ENCODE results near the gene MACROD2.

MACROD2 gene

DNA sequence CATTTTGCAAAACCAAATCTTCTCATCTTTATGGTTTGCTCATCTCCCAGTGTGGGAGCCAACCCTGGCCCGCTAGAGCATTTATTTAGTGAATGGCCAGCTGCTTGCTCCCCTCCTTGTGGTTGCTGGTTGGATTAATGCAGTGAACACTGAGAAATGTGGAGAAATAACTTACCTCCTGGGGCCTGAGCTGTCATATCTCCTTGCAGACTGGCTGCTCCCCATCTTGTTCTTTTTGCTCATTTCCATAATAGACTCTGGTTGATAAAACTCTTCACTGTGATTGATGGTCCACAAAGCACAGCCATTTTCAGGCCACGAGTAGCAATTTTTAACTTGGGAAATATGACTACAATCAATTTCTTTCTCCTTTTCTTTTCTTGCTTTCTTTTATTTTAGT, 1420.6 kb downstream of the MACROD2 start:
- TF ChIP-seq, protein P1, sequence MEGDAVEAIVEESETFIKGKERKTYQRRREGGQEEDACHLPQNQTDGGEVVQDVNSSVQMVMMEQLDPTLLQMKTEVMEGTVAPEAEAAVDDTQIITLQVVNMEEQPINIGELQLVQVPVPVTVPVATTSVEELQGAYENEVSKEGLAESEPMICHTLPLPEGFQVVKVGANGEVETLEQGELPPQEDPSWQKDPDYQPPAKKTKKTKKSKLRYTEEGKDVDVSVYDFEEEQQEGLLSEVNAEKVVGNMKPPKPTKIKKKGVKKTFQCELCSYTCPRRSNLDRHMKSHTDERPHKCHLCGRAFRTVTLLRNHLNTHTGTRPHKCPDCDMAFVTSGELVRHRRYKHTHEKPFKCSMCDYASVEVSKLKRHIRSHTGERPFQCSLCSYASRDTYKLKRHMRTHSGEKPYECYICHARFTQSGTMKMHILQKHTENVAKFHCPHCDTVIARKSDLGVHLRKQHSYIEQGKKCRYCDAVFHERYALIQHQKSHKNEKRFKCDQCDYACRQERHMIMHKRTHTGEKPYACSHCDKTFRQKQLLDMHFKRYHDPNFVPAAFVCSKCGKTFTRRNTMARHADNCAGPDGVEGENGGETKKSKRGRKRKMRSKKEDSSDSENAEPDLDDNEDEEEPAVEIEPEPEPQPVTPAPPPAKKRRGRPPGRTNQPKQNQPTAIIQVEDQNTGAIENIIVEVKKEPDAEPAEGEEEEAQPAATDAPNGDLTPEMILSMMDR (IDR thresholded peaks at IDR 0.05; ENCODE audit: borderline replicate concordance, insufficient read depth, low read depth, low read length) = no peak
- H3K4me3 ChIP-seq (ENCODE audit: low read depth, low read length) = no peak overlapping the region

DNA sequence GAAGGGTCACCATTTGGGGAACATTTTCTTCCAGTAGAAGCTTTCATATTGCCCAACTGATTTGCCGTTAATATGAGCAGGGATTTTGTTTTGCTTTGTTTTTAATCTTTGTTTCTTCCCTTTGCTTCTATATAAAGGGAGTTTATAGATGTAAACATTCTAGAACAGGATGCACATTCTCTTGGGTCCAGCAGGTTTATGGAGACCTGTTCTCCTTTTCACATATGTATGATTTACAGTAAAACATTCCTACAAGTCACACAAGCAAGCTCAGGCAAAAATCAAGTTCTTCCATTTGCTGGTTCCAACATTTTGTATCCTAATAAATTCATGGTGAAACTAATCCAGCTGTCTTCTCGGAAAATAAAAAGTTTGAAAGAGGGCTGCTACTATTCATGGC, 1424.5 kb downstream of the MACROD2 start:
- H3K4me3 ChIP-seq (ENCODE audit: low read depth, low read length) = no peak overlapping the region
- TF ChIP-seq, protein P1 (IDR thresholded peaks at IDR 0.05; ENCODE audit: borderline replicate concordance, insufficient read depth, low read depth, low read length) = no peak

DNA sequence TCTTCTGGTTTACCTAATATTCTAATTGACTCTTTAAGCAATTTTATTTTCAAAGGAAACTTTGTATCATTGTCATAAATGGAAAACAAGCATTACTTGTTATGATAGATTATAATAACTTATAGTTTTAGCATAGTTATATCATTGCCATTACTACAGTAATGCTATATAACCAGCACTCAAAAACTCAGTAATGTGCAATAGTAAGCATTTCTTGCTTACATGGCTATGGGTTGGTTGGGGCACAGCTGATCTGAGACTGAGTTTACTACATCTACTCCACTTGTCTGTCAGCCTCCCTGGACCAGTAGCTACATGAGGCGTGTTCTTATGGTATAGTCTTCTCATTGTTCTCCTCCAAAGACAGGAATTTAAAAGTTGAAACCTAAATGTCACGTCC, 1427.7 kb downstream of the MACROD2 start:
- TF ChIP-seq, protein P1 (IDR thresholded peaks at IDR 0.05; ENCODE audit: borderline replicate concordance, insufficient read depth, low read depth, low read length) = no peak
- H3K4me3 ChIP-seq (ENCODE audit: low read depth, low read length) = no peak overlapping the region

DNA sequence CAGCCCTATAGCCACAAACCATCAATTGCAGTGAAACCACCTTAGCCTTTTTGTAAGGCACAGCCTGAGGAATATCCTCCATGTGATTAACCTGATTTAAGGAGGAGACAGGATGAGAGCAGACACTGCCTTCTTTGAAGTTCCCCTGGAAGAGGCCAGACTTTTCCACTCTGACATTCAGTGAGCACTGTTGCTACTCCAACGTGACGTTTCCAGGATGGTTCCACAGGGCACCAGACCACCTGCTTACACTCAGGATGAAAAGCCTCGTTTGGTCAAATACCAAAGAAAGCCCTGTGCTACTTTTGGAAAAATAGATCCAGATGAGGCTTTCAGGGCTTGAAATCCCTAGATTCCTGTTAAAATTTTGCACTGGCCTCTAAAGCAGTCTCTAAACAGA, 1444.2 kb downstream of the MACROD2 start:
- TF ChIP-seq, protein P1 (IDR thresholded peaks at IDR 0.05; ENCODE audit: borderline replicate concordance, insufficient read depth, low read depth, low read length) = no peak
- no peak overlapping the region for H3K4me3 ChIP-seq (ENCODE audit: low read depth, low read length)

DNA sequence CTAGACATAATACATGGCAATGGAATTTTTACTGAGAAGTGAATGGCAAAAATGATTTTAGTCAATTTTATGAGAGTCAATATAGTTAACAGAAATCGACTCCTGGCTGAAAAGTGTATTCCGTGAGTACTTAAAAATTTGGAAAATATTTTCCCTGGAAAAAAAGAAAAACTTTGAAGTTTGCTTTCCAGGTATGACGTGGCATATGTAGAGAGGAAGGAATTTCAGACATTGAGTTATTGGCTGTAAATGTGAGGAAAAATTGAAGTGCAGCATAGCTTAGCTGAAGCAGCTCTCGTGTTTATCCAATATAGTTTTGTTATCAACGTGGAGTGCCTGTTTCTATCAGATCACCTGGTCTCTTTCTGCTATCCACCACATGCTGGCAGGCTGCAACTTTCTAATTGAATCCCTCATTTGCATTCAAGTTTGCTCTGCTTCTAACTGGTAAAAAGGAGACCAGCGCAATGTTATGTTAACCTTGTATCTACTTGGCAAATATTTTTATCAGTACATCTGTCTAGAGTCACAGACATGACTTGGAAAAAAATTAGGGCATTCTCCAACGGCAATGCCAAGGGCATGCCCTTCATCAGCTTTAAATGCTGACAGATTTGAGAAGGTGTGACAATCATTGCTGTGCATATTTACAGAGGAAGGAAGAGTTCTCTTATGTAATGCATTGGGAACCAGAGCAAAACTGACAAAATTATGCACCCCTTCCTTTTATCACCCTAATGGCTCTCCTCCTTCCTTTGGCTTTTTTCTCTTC, 1444.9 kb downstream of the MACROD2 start:
- no peak overlapping the region for H3K4me3 ChIP-seq (ENCODE audit: low read depth, low read length)
- TF ChIP-seq, protein P1 (IDR thresholded peaks at IDR 0.05; ENCODE audit: borderline replicate concordance, insufficient read depth, low read depth, low read length) = no peak

DNA sequence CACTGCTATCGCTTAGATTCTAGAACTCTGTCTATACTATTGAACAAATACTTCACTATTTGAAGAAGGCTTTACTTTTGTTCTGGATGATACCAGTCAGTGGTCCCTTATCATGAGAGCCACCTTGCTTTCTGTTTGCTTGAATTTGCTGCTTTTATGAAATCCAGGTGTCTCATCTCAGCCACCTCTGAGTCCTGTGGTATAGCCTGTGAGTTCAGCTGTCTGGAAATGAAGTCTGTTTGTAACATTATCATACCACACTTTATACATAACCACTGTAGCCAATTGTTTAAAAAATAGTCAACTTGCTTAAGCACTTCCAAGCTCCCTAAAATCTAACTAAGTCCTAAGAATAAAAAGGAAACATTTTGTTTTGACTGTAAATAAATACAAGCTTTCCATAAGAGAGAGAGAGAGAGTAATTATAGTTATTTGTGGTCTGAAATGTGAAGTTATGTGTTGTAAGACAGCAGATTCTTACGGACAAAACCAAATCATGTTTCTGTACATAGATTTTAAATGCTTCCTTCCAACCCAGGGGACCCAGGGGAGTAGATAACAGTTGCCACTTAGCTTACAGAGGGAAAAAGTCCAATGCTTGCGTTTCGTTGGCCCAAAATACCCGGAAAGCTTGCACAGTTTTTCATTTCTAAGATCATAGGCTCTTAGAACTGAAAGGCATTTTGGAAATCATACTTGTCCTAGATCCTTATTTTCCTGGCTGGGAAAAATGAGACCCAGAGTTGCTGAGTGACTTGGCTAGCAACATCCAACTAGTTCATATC, 1449.9 kb downstream of the MACROD2 start:
- H3K4me3 ChIP-seq (ENCODE audit: low read depth, low read length) = no peak overlapping the region
- TF ChIP-seq, protein P1 (IDR thresholded peaks at IDR 0.05; ENCODE audit: borderline replicate concordance, insufficient read depth, low read depth, low read length) = no peak

Data from GM12875 (cell line).